ENCODE data around the gene BCCIP.

Gene BCCIP

GRCh38 chr10:125878957-125879835 is 55.9 kb downstream of the BCCIP start:
- H3K4me3 ChIP-seq (ENCODE audit: low read depth, low read length), result no peak overlapping the region
- no peaks in the 10 kb centered on the region for H3K27me3 ChIP-seq (ENCODE audit: insufficient read depth, low read depth, severe bottlenecking)
- TF ChIP-seq CTCF (IDR thresholded peaks at IDR 0.05; ENCODE audit: low read depth, low read length), result no peak
- no peaks in the 10 kb centered on the region for H3K9me3 ChIP-seq (ENCODE audit: severe bottlenecking)
- H3K36me3 ChIP-seq, result peaks cover 13% of the 10 kb centered on the region; the same call in 1 of the 2 replicates
- no peak for DNase-seq
- no peak overlapping the region for H3K27ac ChIP-seq

GRCh38 chr10:125880719-125881118 is 57.4 kb downstream of the BCCIP start:
- no peak overlapping the region for H3K4me3 ChIP-seq (ENCODE audit: low read depth, low read length)
- peak overlapping the region; percentile 27 for H3K27ac ChIP-seq
- no peaks in the 10 kb centered on the region for H3K27me3 ChIP-seq (ENCODE audit: insufficient read depth, low read depth, severe bottlenecking)
- H3K9me3 ChIP-seq (ENCODE audit: severe bottlenecking), result no peaks in the 10 kb centered on the region
- no peak for DNase-seq
- H3K36me3 ChIP-seq, result peaks cover 12% of the 10 kb centered on the region; the same call in 1 of the 2 replicates
- no peak for TF ChIP-seq CTCF (IDR thresholded peaks at IDR 0.05; ENCODE audit: low read depth, low read length)

GRCh38 chr10:125881192-125881591 is 57.8 kb downstream of the BCCIP start, which contains the start of gene DHX32:
Gene DHX32 (minus strand): TSS chr10:125881292. CDS start chr10:125880824, 468 bp downstream.
- H3K36me3 ChIP-seq, result peaks cover 7% of the 10 kb centered on the region; the same call in 1 of the 2 replicates
- peak within 1 kb of the TSS; percentile 27 for H3K27ac ChIP-seq
- no peak within 1 kb of the TSS for H3K4me3 ChIP-seq (ENCODE audit: low read depth, low read length)
- H3K27me3 ChIP-seq (ENCODE audit: insufficient read depth, low read depth, severe bottlenecking), result no peaks in the 10 kb centered on the region
- TF ChIP-seq CTCF (IDR thresholded peaks at IDR 0.05; ENCODE audit: low read depth, low read length), result no peak
- H3K9me3 ChIP-seq (ENCODE audit: severe bottlenecking), result no peaks in the 10 kb centered on the region
- DNase-seq, result peak; percentile 58

- H3K27me3 ChIP-seq (ENCODE audit: insufficient read depth, low read depth, severe bottlenecking), result no peaks in the 10 kb centered on the region
- DNase-seq, result no peak
- H3K27ac ChIP-seq, result no peak overlapping the region
- no peak overlapping the region for H3K4me3 ChIP-seq (ENCODE audit: low read depth, low read length)
- no peak for TF ChIP-seq CTCF (IDR thresholded peaks at IDR 0.05; ENCODE audit: low read depth, low read length)
- no peaks in the 10 kb centered on the region for H3K9me3 ChIP-seq (ENCODE audit: severe bottlenecking)
- peaks cover 1% of the 10 kb centered on the region; the same call in 1 of the 2 replicates for H3K36me3 ChIP-seq
Measured at GRCh38 chr10:125882596-125882995, 59.2 kb downstream of the BCCIP start.

- no peak overlapping the region for H3K27ac ChIP-seq
- H3K4me3 ChIP-seq (ENCODE audit: low read depth, low read length), result no peak overlapping the region
- no peak for DNase-seq
- no peak for TF ChIP-seq CTCF (IDR thresholded peaks at IDR 0.05; ENCODE audit: low read depth, low read length)
- no peaks in the 10 kb centered on the region for H3K9me3 ChIP-seq (ENCODE audit: severe bottlenecking)
- H3K27me3 ChIP-seq (ENCODE audit: insufficient read depth, low read depth, severe bottlenecking), result no peaks in the 10 kb centered on the region
- H3K36me3 ChIP-seq, result no peaks in the 10 kb centered on the region
Measured at GRCh38 chr10:125883211-125883610, 59.9 kb downstream of the BCCIP start.
